ENCODE results near the gene TOM1.

The TOM1 gene

GRCh38 chr22:35312198-35313059 is 12.7 kb downstream of the TOM1 start:
- DNase-seq = no peak
- no peak for TF ChIP-seq POLR2A (IDR thresholded peaks at IDR 0.05; ENCODE audit: low read length)
- no peak for TF ChIP-seq GATA1 (IDR thresholded peaks at IDR 0.05; ENCODE audit: low read depth, low read length)

- DNase-seq = peak; percentile 16 to 41
- no peak for TF ChIP-seq POLR2A (IDR thresholded peaks at IDR 0.05; ENCODE audit: low read length)
- TF ChIP-seq GATA1 (IDR thresholded peaks at IDR 0.05; ENCODE audit: low read depth, low read length) = no peak
Observed at GRCh38 chr22:35313311-35314121, 13.8 kb downstream of the TOM1 start.

DNA sequence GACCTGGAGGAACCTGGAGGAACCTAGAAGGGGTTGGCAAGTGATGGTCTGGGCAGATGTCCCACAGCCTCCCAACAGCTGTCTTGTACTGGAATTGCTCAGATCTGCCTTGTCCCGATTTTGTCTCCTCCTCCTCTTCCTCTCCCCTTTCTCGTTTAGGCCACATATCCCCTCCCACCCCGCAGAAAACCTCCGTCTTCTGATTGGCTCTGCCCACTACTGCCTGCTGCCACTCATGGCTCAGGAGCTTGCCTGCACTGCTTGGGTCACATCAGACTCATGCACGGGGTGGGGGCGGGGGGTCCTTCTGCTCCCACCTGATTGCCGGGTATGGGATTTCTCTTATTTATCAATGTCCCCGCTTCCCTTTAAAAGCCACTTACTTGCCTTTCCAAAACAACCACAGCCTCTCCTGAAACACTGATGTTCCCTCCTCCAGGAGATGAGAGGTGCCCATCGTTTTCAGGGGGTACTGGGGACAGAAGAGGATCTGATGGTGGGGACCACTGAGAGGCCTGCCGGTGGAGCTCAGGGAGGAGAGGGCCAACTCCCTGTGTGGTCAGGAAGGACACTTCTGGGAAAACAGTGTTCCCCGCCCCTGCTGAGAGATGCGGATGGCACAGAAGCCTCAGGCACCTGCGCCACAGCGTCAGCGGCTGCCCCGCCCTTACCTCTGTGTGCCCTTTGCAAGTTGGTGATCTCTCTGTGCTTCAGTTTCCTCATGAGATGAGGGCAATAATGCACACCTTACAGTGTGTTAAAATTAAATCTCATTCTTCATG is 14.7 kb downstream of the TOM1 start:
- DNase-seq = no peak
- TF ChIP-seq GATA1 (IDR thresholded peaks at IDR 0.05; ENCODE audit: low read depth, low read length) (no peak), POLR2A (IDR thresholded peaks at IDR 0.05; ENCODE audit: low read length) (no peak)

DNA sequence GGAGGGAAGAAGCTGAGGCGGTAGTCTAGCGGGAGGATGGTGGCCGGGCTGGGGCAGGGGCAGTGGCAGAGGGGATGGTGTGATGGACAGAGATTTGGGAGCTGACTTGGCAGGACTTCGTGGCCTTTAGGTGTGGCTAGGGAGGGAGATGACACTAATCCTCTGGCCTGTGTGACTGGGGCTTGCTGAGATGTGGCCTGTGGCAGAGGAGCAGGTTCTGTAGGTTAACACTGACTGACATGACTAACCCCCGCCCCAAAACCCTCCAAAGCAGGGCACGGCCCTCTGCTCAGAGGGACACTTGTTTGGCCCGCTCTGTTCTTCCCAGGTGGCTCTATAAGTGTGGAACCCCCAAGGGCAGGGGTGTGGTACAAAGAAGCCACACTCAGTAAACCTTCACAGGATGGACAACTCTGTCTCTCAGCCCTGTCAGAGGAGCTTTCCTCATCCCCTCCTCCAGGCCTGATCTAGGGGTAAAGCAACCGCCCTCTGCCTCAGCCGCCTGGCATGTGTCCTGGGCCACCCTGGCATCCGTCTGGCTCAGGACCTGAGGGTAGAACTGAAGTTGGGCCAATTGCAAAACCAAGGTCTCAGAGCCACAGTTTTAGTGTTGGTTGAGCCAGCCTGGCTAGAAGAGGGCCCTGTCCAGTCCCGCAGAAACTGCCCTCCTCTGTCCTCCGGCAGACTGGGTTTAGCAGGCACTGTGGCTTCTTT is 15.6 kb downstream of the TOM1 start:
- no peak for DNase-seq
- no peak for TF ChIP-seq GATA1 (IDR thresholded peaks at IDR 0.05; ENCODE audit: low read depth, low read length)
- TF ChIP-seq POLR2A (IDR thresholded peaks at IDR 0.05; ENCODE audit: low read length) = no peak

DNA sequence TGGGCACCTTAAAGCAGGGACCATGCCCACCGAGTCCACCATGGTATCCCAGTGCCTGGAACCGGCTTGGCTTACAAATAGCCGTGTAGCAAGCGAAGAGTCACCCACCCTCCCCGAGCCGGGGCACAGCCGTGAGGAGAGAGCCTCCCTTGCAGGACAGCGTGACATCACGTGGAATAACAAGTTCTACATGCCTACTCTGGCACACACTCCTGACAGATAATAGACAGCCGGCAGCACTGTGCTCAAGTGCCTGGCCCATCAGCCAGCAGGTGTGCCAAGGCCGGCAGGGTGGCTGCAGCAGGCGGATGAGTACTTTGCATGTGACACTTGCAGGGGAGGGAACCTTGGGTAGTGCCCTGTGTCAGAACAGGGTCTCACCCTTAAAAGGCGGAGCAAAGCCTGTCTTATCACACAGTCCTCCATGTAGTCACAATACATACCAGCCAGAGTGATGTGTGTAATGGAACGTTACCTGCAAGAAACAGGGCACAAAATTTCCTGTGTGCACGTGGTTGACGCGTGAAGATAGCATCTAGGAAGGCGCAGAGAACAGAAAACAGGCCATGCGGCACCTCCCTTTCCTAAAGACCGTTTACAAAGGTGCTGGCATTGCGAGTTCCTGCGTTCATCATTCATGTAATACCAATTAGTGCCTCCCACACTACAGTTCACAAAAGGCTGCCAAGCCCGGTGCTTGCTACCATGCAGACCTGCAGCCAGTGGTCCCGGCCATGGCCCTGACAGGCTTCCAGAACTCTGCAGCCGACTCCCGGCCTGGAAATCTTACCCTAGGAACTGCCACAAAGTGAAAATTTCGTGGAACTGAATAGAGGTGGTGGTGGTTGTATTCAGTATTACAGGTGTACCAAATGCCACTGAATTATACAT is 16.4 kb downstream of the TOM1 start:
- DNase-seq = peak; percentile 28 to 34
- TF ChIP-seq GATA1 (IDR thresholded peaks at IDR 0.05; ENCODE audit: low read depth, low read length) = no peak
- no peak for TF ChIP-seq POLR2A (IDR thresholded peaks at IDR 0.05; ENCODE audit: low read length)

- TF ChIP-seq GATA1 (IDR thresholded peaks at IDR 0.05; ENCODE audit: low read depth, low read length) (no peak), POLR2A (IDR thresholded peaks at IDR 0.05; ENCODE audit: low read length) (no peak)
- DNase-seq = no peak
Observed at GRCh38 chr22:35316751-35317150, 17.1 kb downstream of the TOM1 start.

DNA sequence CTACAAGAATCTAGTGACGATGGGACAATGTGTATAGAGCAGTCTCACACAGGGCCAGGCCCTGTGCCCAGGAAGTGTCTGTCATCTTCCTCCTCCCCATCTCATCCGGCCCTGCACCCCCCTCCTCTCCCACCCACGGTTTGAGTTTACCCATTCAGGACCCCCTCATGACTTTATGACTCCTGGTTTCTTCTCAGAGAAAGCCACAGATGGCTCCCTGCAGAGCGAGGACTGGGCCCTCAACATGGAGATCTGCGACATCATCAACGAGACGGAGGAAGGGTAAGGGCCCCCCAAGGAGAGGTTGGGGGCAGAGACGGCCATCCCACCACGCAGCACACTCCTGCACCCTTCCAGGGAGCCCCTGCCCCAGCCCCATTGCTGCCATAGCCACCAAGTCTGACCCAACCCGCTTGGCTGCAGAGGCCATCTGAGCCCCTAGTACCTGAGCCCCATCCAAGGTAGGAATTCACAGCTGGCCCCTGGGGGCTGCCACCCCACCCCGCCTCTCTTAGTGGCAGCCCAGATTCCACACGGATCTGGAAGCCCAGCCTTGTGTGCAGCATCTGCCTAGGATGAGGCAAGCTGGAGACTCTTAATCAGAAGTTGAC is 18.1 kb downstream of the TOM1 start:
- TF ChIP-seq POLR2A (IDR thresholded peaks at IDR 0.05; ENCODE audit: low read length) = no peak
- no peak for TF ChIP-seq GATA1 (IDR thresholded peaks at IDR 0.05; ENCODE audit: low read depth, low read length)
- DNase-seq = no peak

DNA sequence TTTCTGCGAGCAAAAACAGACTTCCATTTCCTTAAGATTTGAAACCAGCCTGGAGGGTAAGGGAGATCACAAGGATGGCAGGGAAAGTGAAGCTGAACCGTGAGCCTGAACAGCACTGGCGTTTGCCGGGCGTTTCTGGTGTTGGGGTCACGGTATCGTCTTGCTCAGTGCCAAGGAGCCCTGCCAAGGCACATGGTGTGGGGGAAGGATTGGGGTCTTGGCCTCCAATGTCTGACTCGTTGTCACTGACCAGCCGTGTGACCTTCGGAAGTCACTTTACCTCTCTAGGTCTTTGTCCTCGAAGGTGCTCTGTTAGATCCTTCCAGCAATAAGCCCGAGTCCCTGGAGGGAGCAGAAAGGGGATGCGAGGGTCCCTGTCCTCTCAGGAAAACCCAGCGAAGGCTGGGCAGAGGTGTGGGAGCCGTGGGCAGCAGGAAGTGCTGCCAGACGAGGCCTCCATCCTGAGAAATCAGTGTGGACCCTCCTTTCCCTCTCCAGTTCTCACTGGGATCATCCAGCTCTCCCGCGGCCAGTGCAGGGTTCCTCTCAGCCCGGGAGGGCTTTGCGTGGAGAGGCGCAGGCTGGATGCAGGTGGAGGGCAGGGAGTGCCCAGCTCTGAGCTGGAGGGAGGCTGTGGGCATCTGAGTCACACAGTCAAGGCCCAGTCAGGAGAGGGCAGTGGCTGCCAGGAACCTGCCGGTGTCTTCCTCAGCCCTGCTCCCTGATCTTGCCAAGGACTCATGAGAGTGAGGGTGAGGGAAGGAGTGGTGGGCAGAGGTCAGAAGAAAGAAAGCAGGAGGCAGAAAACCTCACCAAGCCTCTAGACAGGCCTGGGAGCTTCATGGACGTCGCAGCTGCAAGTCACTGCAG is 18.9 kb downstream of the TOM1 start:
- TF ChIP-seq POLR2A (IDR thresholded peaks at IDR 0.05; ENCODE audit: low read length) (no peak), GATA1 (IDR thresholded peaks at IDR 0.05; ENCODE audit: low read depth, low read length) (no peak)
- no peak for DNase-seq

DNA sequence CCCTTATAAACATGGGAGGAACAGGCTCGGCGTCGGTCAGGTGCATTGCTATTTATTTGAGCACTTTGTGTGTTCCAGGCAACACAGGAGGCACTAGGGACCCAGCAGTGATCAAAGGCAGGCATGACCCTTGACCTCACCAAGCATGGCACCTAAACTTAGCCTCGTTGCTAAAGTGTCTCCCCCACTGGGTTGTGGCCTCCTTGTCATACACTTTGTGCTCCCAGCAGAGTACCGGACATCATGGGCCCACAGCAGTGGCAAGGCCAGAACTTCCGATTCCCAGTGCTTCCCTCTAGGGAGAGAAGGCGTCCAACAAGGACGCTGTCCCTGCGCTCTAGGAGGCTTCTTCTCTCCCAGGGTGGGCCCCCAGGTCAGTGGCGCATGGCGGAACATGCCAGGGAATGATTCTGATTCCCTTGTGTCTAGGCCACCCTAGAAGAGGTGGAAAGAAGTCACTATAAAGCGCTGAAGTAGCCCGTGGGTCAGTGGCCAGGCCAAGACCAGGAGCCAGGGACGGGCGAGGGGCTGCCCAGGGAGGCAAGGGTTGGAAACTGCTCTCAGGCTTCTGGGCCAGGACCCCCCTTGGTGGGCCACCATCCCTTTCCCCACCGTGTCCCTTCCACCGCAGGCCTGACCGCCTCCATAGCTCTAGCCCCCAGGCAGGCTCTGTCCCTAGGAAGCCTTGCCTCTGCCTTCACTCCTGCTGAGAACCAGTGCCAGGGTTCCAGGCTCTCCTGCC is 19.7 kb downstream of the TOM1 start:
- TF ChIP-seq POLR2A (IDR thresholded peaks at IDR 0.05; ENCODE audit: low read length) (no peak), GATA1 (IDR thresholded peaks at IDR 0.05; ENCODE audit: low read depth, low read length) (no peak)
- no peak for DNase-seq

GRCh38 chr22:35322126-35322525 is 22.4 kb downstream of the TOM1 start:
- no peak for TF ChIP-seq POLR2A (IDR thresholded peaks at IDR 0.05; ENCODE audit: low read length)
- no peak for TF ChIP-seq GATA1 (IDR thresholded peaks at IDR 0.05; ENCODE audit: low read depth, low read length)
- no peak for DNase-seq
